HUES64 (cell line): ENCODE measurements around the gene NAALADL2.
"Not testable (repeated sequence)": the region's sequence is repeated elsewhere in the genome, so short reads cannot be mapped to it uniquely, and the experiment has no call there.

ENCODE experiments used
- H3K27ac ChIP-seq: 2 replicates; pipeline ENCODE4 v1.7.0; 2013; ENCODE audit warnings: low read depth, low read length, inconsistent platforms
- H3K27me3 ChIP-seq: 2 replicates; pipeline ENCODE4 v1.6.1; 2013; ENCODE audit warnings: mild to moderate bottlenecking, low read length; ENCODE audit not compliant: insufficient read depth
- H3K36me3 ChIP-seq: 2 replicates; pipeline ENCODE4 v1.6.1; 2013; ENCODE audit warnings: mild to moderate bottlenecking, low read length; ENCODE audit not compliant: insufficient read depth
- H3K4me1 ChIP-seq: 2 replicates; pipeline ENCODE4 v1.6.1; 2013; ENCODE audit warnings: mild to moderate bottlenecking, low read length, moderate library complexity; ENCODE audit not compliant: insufficient read depth
- H3K4me3 ChIP-seq: 2 replicates; pipeline ENCODE4 v1.5.1; 2013; ENCODE audit warnings: mild to moderate bottlenecking, low read length, moderate library complexity
- H3K9ac ChIP-seq: 2 replicates; pipeline ENCODE4 v1.6.1; 2013; ENCODE audit warnings: mild to moderate bottlenecking, low read depth, low read length
- H3K9me3 ChIP-seq: 2 replicates; pipeline ENCODE4 v1.6.1; 2013; ENCODE audit warnings: low read depth, low read length; ENCODE audit not compliant: insufficient read depth
- WGBS: fragments of 150-250, 120-280 bp; methylation state at CpG from one replicate; pipeline ENCODE4 v1.1.7; 2013; ENCODE audit warnings: missing lambda C conversion rate; 5-methylcytosine and 5-hydroxymethylcytosine counted together

NAALADL2 gene

DNA sequence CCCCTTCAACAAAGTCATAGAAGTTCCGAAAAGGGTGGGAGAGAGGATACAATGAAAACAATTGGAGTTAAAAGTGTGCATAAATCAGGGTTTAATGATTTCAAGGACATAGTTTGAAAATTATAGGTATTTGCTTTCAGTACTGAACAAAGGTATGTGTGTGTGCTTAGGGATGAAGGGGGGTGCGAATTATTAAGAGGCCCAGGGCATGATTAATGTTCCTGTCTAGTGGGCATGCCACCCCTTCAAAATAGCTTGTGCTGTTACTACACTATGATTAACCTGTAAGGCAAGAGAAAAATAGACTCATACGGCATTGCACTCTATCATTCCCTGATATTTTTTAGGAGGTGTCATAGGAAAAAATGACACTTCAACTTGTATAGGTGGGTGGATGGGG is 731.6 kb downstream of the NAALADL2 start:
- WGBS: 97% methylated on average over 3 of the region's 3 CpGs
- H3K4me1 ChIP-seq: no peaks in the 10 kb centered on the region
- H3K36me3 ChIP-seq: no peaks in the 10 kb centered on the region

DNA sequence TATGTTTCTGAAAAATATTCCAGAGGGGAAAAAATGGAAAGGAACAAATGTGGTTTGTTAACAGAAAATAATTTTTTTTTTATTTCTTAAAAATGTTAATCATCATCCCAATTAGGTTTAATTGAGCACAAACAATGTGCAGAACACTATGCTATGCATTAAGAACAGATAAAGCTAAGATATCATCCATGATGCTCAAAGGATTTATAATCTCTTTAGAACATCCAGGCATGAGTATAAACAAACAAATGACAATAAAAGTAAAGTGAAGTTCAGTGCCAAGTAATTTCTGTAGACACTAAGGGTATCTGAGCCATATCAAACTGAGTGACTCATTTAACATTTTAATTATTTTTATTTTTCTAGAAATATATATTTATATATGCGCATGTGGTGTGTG is 732.2 kb downstream of the NAALADL2 start:
- Histone ChIP-seq H3K27ac (no peak overlapping the region), H3K27me3 (no peaks in the 10 kb centered on the region), H3K4me3 (no peak overlapping the region), H3K9ac (no peak overlapping the region), H3K9me3 (no peaks in the 10 kb centered on the region; the same call in 1 of the 2 replicates), H3K36me3 (no peaks in the 10 kb centered on the region), H3K4me1 (no peaks in the 10 kb centered on the region)
- WGBS: no CpG with 5 or more reads among the region's 1 CpG

More for the DNA sequence above, 731.6 kb downstream of the NAALADL2 start:
- H3K27me3 ChIP-seq: no peaks in the 10 kb centered on the region
- H3K9ac ChIP-seq: no peak overlapping the region
- H3K9me3 ChIP-seq: no peaks in the 10 kb centered on the region; the same call in 1 of the 2 replicates
- H3K27ac ChIP-seq: no peak overlapping the region
- no peak overlapping the region for H3K4me3 ChIP-seq

DNA sequence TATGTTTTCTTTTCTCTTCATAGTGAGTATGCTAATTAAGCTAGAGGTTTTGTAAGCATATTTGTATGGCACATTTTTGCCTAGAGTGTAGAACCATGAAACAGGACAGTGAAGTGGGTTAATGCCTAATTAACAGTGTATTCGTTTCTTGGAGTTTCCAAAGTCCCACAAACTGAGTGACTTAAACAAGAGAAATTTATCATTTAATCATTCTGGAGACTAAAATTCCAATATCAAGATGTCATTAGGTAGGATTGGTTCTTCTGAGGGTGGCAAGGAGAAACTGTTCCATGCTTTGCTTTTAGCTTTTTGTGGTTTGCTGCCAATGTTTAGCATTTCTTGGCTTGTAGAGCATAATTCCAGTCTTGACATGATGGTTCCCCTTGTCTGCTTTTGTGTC is 734.2 kb downstream of the NAALADL2 start:
- WGBS: 88% methylated on average over 1 of the region's 1 CpG
- Histone ChIP-seq H3K27ac (no peak overlapping the region), H3K4me1 (no peaks in the 10 kb centered on the region), H3K9me3 (no peaks in the 10 kb centered on the region; the same call in 1 of the 2 replicates), H3K36me3 (no peaks in the 10 kb centered on the region), H3K27me3 (no peaks in the 10 kb centered on the region), H3K4me3 (no peak overlapping the region), H3K9ac (no peak overlapping the region)

DNA sequence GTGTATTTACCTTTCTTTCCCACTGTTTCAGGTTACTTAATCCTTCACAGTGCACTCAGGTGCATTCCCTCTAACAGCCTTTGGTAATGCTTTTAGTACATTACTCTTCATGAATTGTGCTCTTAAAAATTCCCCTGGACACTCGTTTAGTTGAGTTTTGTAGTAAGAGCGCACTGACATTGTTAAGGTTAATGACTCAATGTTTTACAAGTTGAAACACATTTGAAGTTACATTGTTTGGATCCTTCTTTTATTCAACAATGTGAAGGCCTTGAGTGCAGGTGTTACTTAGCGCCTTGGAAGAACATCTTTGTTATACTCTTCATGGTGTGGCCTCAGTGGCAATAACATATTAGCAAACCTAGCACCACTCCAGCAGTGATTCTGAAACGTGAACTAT is 739.6 kb downstream of the NAALADL2 start:
- H3K27ac ChIP-seq: no peak overlapping the region
- no peaks in the 10 kb centered on the region for H3K4me1 ChIP-seq
- no peaks in the 10 kb centered on the region for H3K36me3 ChIP-seq
- H3K4me3 ChIP-seq: no peak overlapping the region
- 96% methylated on average over 4 of the region's 4 CpGs for WGBS
- no peak overlapping the region for H3K9ac ChIP-seq
- H3K27me3 ChIP-seq: no peaks in the 10 kb centered on the region
- no peaks in the 10 kb centered on the region; the same call in 1 of the 2 replicates for H3K9me3 ChIP-seq

DNA sequence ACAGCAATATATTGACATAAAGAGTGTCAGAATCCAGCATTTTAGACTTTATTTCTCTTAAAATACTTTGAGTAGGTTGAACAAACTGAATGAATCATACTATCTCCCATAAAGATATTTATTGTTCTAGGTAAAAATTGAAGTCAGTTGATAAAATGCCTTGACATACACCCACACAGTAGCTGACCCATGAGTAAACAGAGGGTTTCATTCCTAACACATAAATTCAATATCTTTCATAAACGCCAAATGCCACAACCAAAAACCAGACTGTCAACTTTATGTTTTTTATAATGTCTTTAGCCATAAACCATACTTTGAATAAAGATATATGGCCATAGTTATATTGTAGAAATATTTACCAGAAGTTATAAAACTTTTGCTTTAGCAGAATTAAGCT is 742.4 kb downstream of the NAALADL2 start:
- Histone ChIP-seq H3K4me3 (no peak overlapping the region), H3K27ac (no peak overlapping the region), H3K4me1 (no peaks in the 10 kb centered on the region), H3K9ac (no peak overlapping the region), H3K9me3 (no peaks in the 10 kb centered on the region), H3K27me3 (no peaks in the 10 kb centered on the region), H3K36me3 (no peaks in the 10 kb centered on the region)
- 100% methylated on average over 1 of the region's 1 CpG for WGBS

DNA sequence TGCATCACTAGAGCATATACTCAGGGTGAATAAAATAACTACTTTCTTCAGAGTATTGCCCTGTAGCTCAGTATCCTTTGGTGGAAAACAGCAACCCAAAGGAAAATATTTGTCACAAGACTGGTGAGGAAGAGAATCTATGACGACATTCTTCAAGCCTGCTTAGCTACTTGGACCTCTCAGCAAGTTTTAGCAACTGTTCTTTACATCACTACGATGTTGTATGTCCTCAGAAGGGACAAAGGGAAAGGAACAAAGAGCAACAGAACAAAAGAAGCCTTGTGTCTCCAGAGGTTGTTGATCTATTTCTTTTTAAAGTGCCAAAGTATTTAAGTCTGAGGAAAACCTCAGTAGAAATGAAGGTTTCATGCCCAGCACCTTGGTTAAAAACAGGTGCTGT is 746.7 kb downstream of the NAALADL2 start:
- Histone ChIP-seq H3K27ac (no peak overlapping the region), H3K27me3 (no peaks in the 10 kb centered on the region), H3K36me3 (no peaks in the 10 kb centered on the region), H3K9me3 (no peaks in the 10 kb centered on the region), H3K4me1 (no peaks in the 10 kb centered on the region), H3K4me3 (no peak overlapping the region), H3K9ac (no peak overlapping the region)
- 63% methylated on average over 2 of the region's 2 CpGs for WGBS

DNA sequence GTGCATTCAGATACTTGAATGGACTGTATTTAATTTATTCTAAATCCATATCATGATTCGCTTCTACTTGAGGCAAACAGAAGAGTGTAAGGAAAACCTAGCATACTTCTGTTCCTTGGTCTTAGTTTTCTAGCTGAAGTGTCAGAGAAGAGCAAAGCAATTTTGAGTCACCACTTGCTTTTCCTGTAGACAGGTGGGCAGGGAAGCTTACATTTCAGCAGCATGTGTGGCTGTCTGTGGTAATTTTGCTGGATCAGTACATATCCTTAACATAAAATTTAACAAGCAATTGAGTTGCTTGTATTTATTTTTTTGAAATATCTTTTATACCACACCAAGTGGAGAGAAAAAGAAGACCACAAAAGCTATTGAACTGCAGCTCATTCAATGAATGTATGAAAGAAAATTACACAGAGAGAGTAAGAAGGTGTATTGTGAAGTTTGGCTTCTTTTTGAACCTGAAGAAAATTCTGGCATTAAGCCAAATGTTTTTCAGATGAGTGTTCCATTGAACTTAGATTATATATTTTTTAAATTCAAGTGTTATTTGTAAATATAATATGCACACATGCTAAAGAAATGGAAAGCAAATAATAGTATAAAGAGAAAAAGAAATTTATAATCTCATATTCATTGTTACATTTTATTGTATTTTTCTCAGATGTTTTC is 747.6 kb downstream of the NAALADL2 start:
- H3K4me1 ChIP-seq: no peaks in the 10 kb centered on the region
- 92% methylated on average over 1 of the region's 1 CpG for WGBS

DNA sequence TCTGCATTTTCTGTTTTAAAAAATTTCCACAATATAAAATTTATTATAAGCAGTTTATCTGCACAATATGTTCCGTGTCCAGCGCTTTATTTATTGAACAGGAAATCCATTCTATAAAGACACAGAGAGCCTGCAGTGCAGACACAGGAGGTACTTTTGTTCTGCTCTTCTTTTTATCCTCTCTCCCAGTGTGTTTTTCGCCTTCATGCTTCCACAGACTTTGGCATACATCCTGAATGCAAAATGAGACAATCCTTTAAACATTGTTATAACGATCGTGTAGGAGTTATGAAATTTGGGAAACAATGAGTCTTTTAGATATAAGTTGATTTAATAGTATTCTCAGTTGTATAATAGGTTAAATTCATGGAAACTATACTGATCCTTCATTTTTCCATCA is 749.2 kb downstream of the NAALADL2 start:
- Histone ChIP-seq H3K36me3 (no peaks in the 10 kb centered on the region), H3K27me3 (no peaks in the 10 kb centered on the region), H3K4me1 (no peaks in the 10 kb centered on the region), H3K9ac (no peak overlapping the region), H3K9me3 (no peaks in the 10 kb centered on the region), H3K4me3 (no peak overlapping the region), H3K27ac (no peak overlapping the region)
- WGBS: 99% methylated on average over 3 of the region's 5 CpGs

More for the DNA sequence above, 747.6 kb downstream of the NAALADL2 start:
- Histone ChIP-seq H3K9ac (no peak overlapping the region), H3K9me3 (no peaks in the 10 kb centered on the region), H3K27ac (no peak overlapping the region), H3K36me3 (no peaks in the 10 kb centered on the region), H3K27me3 (no peaks in the 10 kb centered on the region), H3K4me3 (no peak overlapping the region)

DNA sequence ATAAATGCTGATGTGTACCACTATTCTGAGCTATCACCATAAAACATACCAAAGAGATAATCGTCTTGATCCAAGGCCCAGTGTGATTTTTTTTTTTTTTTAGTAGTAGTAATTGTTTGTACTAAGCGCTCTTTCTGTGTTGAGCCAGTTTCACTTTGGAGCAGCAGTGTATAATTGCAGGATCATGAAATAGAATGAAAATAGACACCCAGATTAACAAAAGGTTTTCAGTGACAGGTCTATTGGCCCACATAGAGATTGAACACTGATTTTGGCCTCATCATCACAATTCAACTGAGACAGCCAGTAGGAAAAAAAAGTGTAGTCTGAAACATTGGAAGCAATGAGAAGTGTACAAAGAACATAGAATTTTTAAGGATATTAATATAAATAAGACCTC is 749.8 kb downstream of the NAALADL2 start:
- Histone ChIP-seq H3K9ac (no peak overlapping the region), H3K27ac (no peak overlapping the region), H3K4me3 (no peak overlapping the region), H3K36me3 (no peaks in the 10 kb centered on the region), H3K27me3 (no peaks in the 10 kb centered on the region), H3K9me3 (no peaks in the 10 kb centered on the region), H3K4me1 (no peaks in the 10 kb centered on the region)
- WGBS: 100% methylated on average over 2 of the region's 2 CpGs

DNA sequence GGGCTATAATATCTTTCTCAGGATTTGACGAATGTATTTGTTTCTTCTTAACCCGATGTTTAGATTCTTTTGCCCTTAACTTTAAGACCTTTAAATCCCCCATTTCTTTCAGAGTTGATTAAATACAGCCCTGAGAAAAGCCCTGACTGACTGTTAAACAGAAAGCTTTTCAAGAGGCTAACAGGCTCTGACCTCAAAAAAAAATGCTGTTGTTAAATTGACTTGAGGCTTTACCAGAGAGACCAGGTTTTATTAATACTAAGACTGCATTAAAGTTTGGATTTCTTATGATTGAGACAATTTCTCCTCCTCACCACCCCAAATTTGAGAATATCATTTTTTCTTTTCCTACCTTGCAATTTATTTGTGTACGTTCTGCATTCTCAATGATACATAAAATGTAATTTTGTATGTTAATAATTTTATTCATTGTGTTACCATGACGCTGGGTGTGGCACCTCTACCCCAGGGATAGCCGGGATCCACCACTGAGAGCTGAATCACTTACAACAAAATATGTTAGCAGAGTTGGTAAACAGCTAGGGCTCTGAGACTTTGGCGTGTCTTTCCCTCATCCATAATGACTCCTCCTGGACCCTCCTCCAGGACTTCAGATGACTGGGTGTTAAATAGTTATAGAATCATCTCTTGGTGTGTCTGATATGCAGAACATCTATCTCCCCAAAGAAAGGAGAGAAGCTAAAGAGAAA is 753.5 kb downstream of the NAALADL2 start:
- Histone ChIP-seq H3K4me1 (no peaks in the 10 kb centered on the region), H3K4me3 (no peak overlapping the region), H3K9me3 (no peaks in the 10 kb centered on the region), H3K36me3 (no peaks in the 10 kb centered on the region), H3K27ac (no peak overlapping the region), H3K9ac (no peak overlapping the region), H3K27me3 (no peaks in the 10 kb centered on the region)
- 89% methylated on average over 4 of the region's 6 CpGs for WGBS

DNA sequence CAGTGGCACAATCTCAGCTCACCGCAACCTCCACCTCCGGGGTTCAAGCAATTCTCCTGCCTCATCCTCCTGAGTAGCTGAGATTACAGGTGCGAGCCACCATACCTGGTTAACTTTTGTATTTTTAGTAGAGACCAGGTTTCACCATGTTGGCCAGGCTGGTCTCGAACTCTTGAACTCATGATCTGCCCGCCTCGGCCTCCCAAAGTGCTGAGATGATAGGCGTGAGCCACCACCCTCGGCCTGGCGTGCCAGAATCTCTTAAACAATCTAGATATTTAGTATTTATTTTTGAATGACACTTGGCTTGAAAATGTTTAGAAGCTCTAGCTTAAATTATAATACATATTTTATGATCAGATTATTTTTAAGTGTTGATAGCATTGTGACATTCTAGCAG is 755.0 kb downstream of the NAALADL2 start:
- H3K36me3 ChIP-seq, H3K9me3 ChIP-seq, H3K4me3 ChIP-seq, H3K27me3 ChIP-seq, H3K9ac ChIP-seq, H3K27ac ChIP-seq, H3K4me1 ChIP-seq: not testable (repeated sequence)
- 95% methylated on average over 7 of the region's 9 CpGs for WGBS
